KMS-11 (cell line): Measurements from ENCODE around the gene RAB4B.
"Not testable (repeated sequence)": the region's sequence is repeated elsewhere in the genome, so short reads cannot be mapped to it uniquely, and the experiment has no call there.

Source experiments
- H2AFZ ChIP-seq: fragments of 200-600 bp; sonication (generic); 2 replicates; pipeline ENCODE4 v1.6.1; 2016; ENCODE audit warnings: antibody characterized with exemption, mixed run types, low read depth
- H3K27ac ChIP-seq: fragments of 200-600 bp; sonication (generic); 2 replicates; pipeline ENCODE4 v1.6.1; 2016; ENCODE audit warnings: mild to moderate bottlenecking, mixed run types
- H3K27me3 ChIP-seq: fragments of 200-600 bp; sonication (generic); 2 replicates; pipeline ENCODE4 v1.6.1; 2017; ENCODE audit warnings: mild to moderate bottlenecking, low read depth, mixed run types, moderate library complexity; ENCODE audit not compliant: insufficient read depth
- H3K36me3 ChIP-seq: fragments of 200-600 bp; sonication (generic); 2 replicates; pipeline ENCODE4 v1.6.1; 2017; ENCODE audit warnings: mild to moderate bottlenecking, mixed run types; ENCODE audit not compliant: insufficient read depth
- H3K4me1 ChIP-seq: fragments of 200-600 bp; sonication (generic); 2 replicates; pipeline ENCODE4 v1.6.1; 2016; ENCODE audit warnings: mild to moderate bottlenecking, low read depth, mixed run types; ENCODE audit not compliant: poor library complexity, severe bottlenecking
- H3K4me2 ChIP-seq: fragments of 200-600 bp; sonication (generic); 2 replicates; pipeline ENCODE4 v1.7.0; 2016; ENCODE audit warnings: mild to moderate bottlenecking, mixed run types
- H3K4me3 ChIP-seq: fragments of 200-600 bp; sonication (generic); IDR thresholded peaks from 2 replicates; pipeline ENCODE4 v1.6.1; 2017; ENCODE audit warnings: low read depth, low read length, mixed read lengths; ENCODE audit not compliant: insufficient read depth
- H3K79me2 ChIP-seq: fragments of 200-600 bp; sonication (generic); 2 replicates; pipeline ENCODE4 v1.6.1; 2016; ENCODE audit warnings: low read depth, mixed run types; ENCODE audit not compliant: insufficient read depth
- H3K9ac ChIP-seq: fragments of 200-600 bp; sonication (generic); 2 replicates; pipeline ENCODE4 v1.6.1; 2016; ENCODE audit warnings: mild to moderate bottlenecking, mixed run types
- H4K20me1 ChIP-seq: fragments of 200-600 bp; sonication (generic); 2 replicates; pipeline ENCODE4 v1.6.1; 2016; ENCODE audit warnings: mild to moderate bottlenecking, mixed run types; ENCODE audit not compliant: insufficient read depth
- CTCF ChIP-seq: fragments of 200-600 bp; sonication (generic); conservative IDR thresholded peaks from 2 replicates; pipeline ENCODE4 v1.6.1; 2017; ENCODE audit warnings: low read depth, mild to moderate bottlenecking, antibody characterized with exemption, low read length, moderate library complexity, mixed read lengths

The RAB4B gene

GRCh38 chr19:40813182-40813581, 35.1 kb downstream of the RAB4B start:
- no peak overlapping the region for H3K4me2 ChIP-seq

GRCh38 chr19:40815223-40815622, 37.2 kb downstream of the RAB4B start:
- H3K27me3 ChIP-seq, result peaks cover 6% of the 10 kb centered on the region; the same call in 1 of the 2 replicates
- no peak overlapping the region for H2AFZ ChIP-seq
- H3K4me2 ChIP-seq, result no peak overlapping the region
- peaks cover 24% of the 10 kb centered on the region for H3K4me1 ChIP-seq
- H4K20me1 ChIP-seq, result no peaks in the 10 kb centered on the region
- no peak overlapping the region for H3K9ac ChIP-seq
- no peak for TF ChIP-seq CTCF
- H3K27ac ChIP-seq, result no peak overlapping the region
- H3K36me3 ChIP-seq, result no peaks in the 10 kb centered on the region
- H3K4me3 ChIP-seq, result no peak overlapping the region
- no peaks in the 10 kb centered on the region for H3K79me2 ChIP-seq

More at GRCh38 chr19:40813182-40813581, 35.1 kb downstream of the RAB4B start:
- Histone ChIP-seq H3K36me3 (no peaks in the 10 kb centered on the region), H3K27ac (no peak overlapping the region), H2AFZ (no peak overlapping the region), H3K4me1 (peaks cover 12% of the 10 kb centered on the region), H3K27me3 (peaks cover 6% of the 10 kb centered on the region; the same call in 1 of the 2 replicates), H3K9ac (no peak overlapping the region), H4K20me1 (no peaks in the 10 kb centered on the region), H3K4me3 (no peak overlapping the region), H3K79me2 (no peaks in the 10 kb centered on the region)
- no peak for TF ChIP-seq CTCF

GRCh38 chr19:40818480-40819399, 40.7 kb downstream of the RAB4B start:
- Histone ChIP-seq H2AFZ (peak overlapping the region; percentile 85), H3K4me1 (peaks cover 18% of the 10 kb centered on the region), H3K4me2 (peak overlapping the region; percentile 92)
- H3K9ac ChIP-seq, H3K79me2 ChIP-seq, H3K4me3 ChIP-seq, H3K36me3 ChIP-seq, H4K20me1 ChIP-seq, H3K27ac ChIP-seq, H3K27me3 ChIP-seq: not testable (repeated sequence)
- peak; percentile 41; the same call in 1 of the 2 replicates for TF ChIP-seq CTCF

- H2AFZ ChIP-seq, result not testable (repeated sequence)
- H3K4me1 ChIP-seq, result peaks cover 18% of the 10 kb centered on the region
Measured at GRCh38 chr19:40819479-40820234, 41.6 kb downstream of the RAB4B start.

More at GRCh38 chr19:40819479-40820234, 41.6 kb downstream of the RAB4B start:
- H3K36me3 ChIP-seq, H3K27ac ChIP-seq, H3K27me3 ChIP-seq, H3K79me2 ChIP-seq, H3K9ac ChIP-seq, H4K20me1 ChIP-seq, H3K4me3 ChIP-seq: not testable (repeated sequence)
- TF ChIP-seq CTCF, result peak; percentile 89
- H3K4me2 ChIP-seq, result peak overlapping the region; percentile 39; the same call in 1 of the 2 replicates
